Lower leg skin (tissue), 3 donors: Measurements from ENCODE around the gene MBNL2.

ENCODE experiments used
- POLR2A ChIP-seq, 2 donors: fragments of 450-650 bp; IDR thresholded peaks; one replicate each; pipeline ENCODE4 v1.6.1; 2016 to 2017; ENCODE audit warnings: antibody characterized with exemption in 2 of 2, mild to moderate bottlenecking in 1 of 2, moderate library complexity in 1 of 2
- TF ChIP-seq, protein P1 (sequence below), 3 donors: fragments of 450-650 bp; IDR thresholded peaks; one replicate each; pipeline ENCODE4 v1.5.1; 2016; ENCODE audit warnings: antibody characterized with exemption in 3 of 3, mild to moderate bottlenecking in 3 of 3, moderate library complexity in 2 of 3

DNA sequence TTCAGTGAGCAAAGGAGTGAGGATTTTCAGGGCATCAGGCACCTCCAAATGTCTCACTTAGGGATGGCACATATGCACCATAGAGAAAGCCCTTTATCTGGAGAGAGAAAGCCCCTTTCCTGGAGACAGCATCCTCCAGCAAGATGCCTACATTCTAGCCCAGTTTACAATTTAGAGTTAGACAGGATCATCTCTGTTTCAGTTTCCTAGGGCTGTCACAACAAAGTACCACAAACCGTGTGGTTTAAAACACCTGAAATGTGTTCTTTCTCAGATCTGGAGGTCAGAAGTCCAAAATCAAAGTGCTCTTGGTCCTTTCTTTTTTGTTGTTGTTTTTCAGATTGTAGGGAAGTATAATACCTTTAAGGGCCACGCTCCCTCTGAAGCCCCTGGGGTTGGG is 61.8 kb downstream of the MBNL2 start:
- TF ChIP-seq, protein P1, sequence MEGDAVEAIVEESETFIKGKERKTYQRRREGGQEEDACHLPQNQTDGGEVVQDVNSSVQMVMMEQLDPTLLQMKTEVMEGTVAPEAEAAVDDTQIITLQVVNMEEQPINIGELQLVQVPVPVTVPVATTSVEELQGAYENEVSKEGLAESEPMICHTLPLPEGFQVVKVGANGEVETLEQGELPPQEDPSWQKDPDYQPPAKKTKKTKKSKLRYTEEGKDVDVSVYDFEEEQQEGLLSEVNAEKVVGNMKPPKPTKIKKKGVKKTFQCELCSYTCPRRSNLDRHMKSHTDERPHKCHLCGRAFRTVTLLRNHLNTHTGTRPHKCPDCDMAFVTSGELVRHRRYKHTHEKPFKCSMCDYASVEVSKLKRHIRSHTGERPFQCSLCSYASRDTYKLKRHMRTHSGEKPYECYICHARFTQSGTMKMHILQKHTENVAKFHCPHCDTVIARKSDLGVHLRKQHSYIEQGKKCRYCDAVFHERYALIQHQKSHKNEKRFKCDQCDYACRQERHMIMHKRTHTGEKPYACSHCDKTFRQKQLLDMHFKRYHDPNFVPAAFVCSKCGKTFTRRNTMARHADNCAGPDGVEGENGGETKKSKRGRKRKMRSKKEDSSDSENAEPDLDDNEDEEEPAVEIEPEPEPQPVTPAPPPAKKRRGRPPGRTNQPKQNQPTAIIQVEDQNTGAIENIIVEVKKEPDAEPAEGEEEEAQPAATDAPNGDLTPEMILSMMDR (IDR thresholded peaks at IDR 0.05): no peak
- no peak for TF ChIP-seq POLR2A (IDR thresholded peaks at IDR 0.05)
